Mucosa of rectum (tissue), 2 donors: ENCODE measurements around the gene GAD1.

Experiments used
- H3K27ac ChIP-seq, 2 donors: one replicate each; pipeline ENCODE4 v1.7.0; 2013; ENCODE audit warnings: inconsistent platforms in 2 of 2, low read depth in 2 of 2, low read length in 2 of 2
- H3K27me3 ChIP-seq, 2 donors: one replicate each; pipeline ENCODE4 v1.7.0; 2013; ENCODE audit warnings: low read length in 2 of 2; ENCODE audit not compliant: control insufficient read depth in 2 of 2, insufficient read depth in 2 of 2
- H3K36me3 ChIP-seq, 2 donors: one replicate each; pipeline ENCODE4 v1.7.0; 2013; ENCODE audit warnings: low read length in 2 of 2; ENCODE audit not compliant: control insufficient read depth in 2 of 2, insufficient read depth in 2 of 2
- H3K4me1 ChIP-seq, 2 donors: one replicate each; pipeline ENCODE4 v1.7.0; 2013; ENCODE audit warnings: low read length in 2 of 2, mild to moderate bottlenecking in 1 of 2; ENCODE audit not compliant: control insufficient read depth in 2 of 2, insufficient read depth in 2 of 2
- H3K4me3 ChIP-seq, 2 donors: one replicate each; pipeline ENCODE4 v1.7.0; 2013; ENCODE audit warnings: low read length in 2 of 2
- H3K9ac ChIP-seq, 2 donors: one replicate each; pipeline ENCODE4 v1.7.0; 2013; ENCODE audit warnings: low read length in 2 of 2, low read depth in 1 of 2, mild to moderate bottlenecking in 1 of 2
- H3K9me3 ChIP-seq, 2 donors: one replicate each; pipeline ENCODE4 v1.7.0; 2013; ENCODE audit warnings: low read length in 2 of 2; ENCODE audit not compliant: control insufficient read depth in 2 of 2
- donor health status: healthy.
- donor health status: Normal muscosa, but diverticular disease.

The GAD1 gene

GRCh38 chr2:170798996-170799395 lies 17.7 kb upstream of the GAD1 start:
- peaks cover 0 to 2% of the 10 kb centered on the region in 2 donors for H3K27me3 ChIP-seq
- no peaks in the 10 kb centered on the region for H3K36me3 ChIP-seq
- H3K4me3 ChIP-seq, result no peak overlapping the region
- H3K4me1 ChIP-seq, result no peaks in the 10 kb centered on the region
- H3K9ac ChIP-seq, result no peak overlapping the region
- H3K27ac ChIP-seq, result no peak overlapping the region
- no peaks in the 10 kb centered on the region for H3K9me3 ChIP-seq

- no peak overlapping the region for H3K27ac ChIP-seq
- peaks cover 0 to 2% of the 10 kb centered on the region in 2 donors for H3K27me3 ChIP-seq
- no peak overlapping the region for H3K4me3 ChIP-seq
- H3K9ac ChIP-seq, result no peak overlapping the region
- H3K36me3 ChIP-seq, result no peaks in the 10 kb centered on the region
- no peaks in the 10 kb centered on the region for H3K9me3 ChIP-seq
- no peaks in the 10 kb centered on the region for H3K4me1 ChIP-seq
These were observed 10.1 kb upstream of the GAD1 start for GRCh38 chr2:170806548-170806947.

- Histone ChIP-seq H3K9me3 (no peaks in the 10 kb centered on the region), H3K4me1 (peaks cover 15 to 16% of the 10 kb centered on the region in 2 donors), H3K27ac (no peak overlapping the region), H3K9ac (no peak overlapping the region), H3K4me3 (no peak overlapping the region), H3K36me3 (no peaks in the 10 kb centered on the region), H3K27me3 (peaks cover 38 to 42% of the 10 kb centered on the region in 2 donors)
These were observed 3.7 kb upstream of the GAD1 start for GRCh38 chr2:170812710-170813600.

GRCh38 chr2:170813611-170814532 lies 2.8 kb upstream of the GAD1 start:
- H3K9me3 ChIP-seq, result no peaks in the 10 kb centered on the region
- no peak overlapping the region for H3K4me3 ChIP-seq
- H3K27me3 ChIP-seq, result peaks cover 44 to 50% of the 10 kb centered on the region in 2 donors
- peaks cover 18 to 22% of the 10 kb centered on the region in 2 donors for H3K4me1 ChIP-seq
- H3K36me3 ChIP-seq, result no peaks in the 10 kb centered on the region
- H3K9ac ChIP-seq, result no peak overlapping the region
- H3K27ac ChIP-seq, result no peak overlapping the region

GRCh38 chr2:170814533-170815230 lies 2.0 kb upstream of the GAD1 start:
- Histone ChIP-seq H3K4me1 (peaks cover 18 to 22% of the 10 kb centered on the region in 2 donors), H3K9me3 (no peaks in the 10 kb centered on the region), H3K9ac (no peak overlapping the region), H3K27ac (no peak overlapping the region), H3K4me3 (no peak overlapping the region), H3K27me3 (peaks cover 52 to 56% of the 10 kb centered on the region in 2 donors), H3K36me3 (no peaks in the 10 kb centered on the region)

GRCh38 chr2:170815311-170815710 lies 1.4 kb upstream of the GAD1 start:
- H3K9me3 ChIP-seq, result no peaks in the 10 kb centered on the region
- peaks cover 20 to 23% of the 10 kb centered on the region in 2 donors for H3K4me1 ChIP-seq
- no peak overlapping the region for H3K27ac ChIP-seq
- no peak overlapping the region for H3K9ac ChIP-seq
- H3K27me3 ChIP-seq, result peaks cover 56 to 61% of the 10 kb centered on the region in 2 donors
- no peaks in the 10 kb centered on the region for H3K36me3 ChIP-seq
- H3K4me3 ChIP-seq, result peak overlapping the region; percentile 59

GRCh38 chr2:170815746-170816503 lies 762 bp upstream of the GAD1 start:
- Histone ChIP-seq H3K9me3 (no peaks in the 10 kb centered on the region), H3K4me3 (peak overlapping the region; percentile 59), H3K27me3 (peaks cover 62 to 68% of the 10 kb centered on the region in 2 donors), H3K27ac (no peak overlapping the region), H3K9ac (no peak overlapping the region), H3K4me1 (peaks cover 23 to 25% of the 10 kb centered on the region in 2 donors), H3K36me3 (no peaks in the 10 kb centered on the region)

GRCh38 chr2:170817093-170818035 lies 677 bp downstream of the GAD1 start:
- Histone ChIP-seq H3K27me3 (peaks cover 77 to 80% of the 10 kb centered on the region in 2 donors), H3K9ac (no peak overlapping the region), H3K4me1 (peaks cover 23 to 25% of the 10 kb centered on the region in 2 donors), H3K9me3 (no peaks in the 10 kb centered on the region), H3K27ac (no peak overlapping the region), H3K36me3 (no peaks in the 10 kb centered on the region), H3K4me3 (peak overlapping the region; percentile 54 to 59)
